C4-2B (cell line): ENCODE results near the gene TMEM51.

Source experiments
- H3K27ac ChIP-seq: fragments of 450-650 bp; 2 replicates; pipeline ENCODE4 v1.5.1; 2017
- ZFX ChIP-seq: fragments of 450-650 bp; IDR thresholded peaks from 2 replicates; pipeline ENCODE4 v1.6.1; 2017
- TF ChIP-seq, protein P1 (sequence below): fragments of 450-650 bp; conservative IDR thresholded peaks from 2 replicates; pipeline ENCODE4 v1.5.1; 2017; ENCODE audit warnings: mild to moderate bottlenecking

The TMEM51 gene

DNA sequence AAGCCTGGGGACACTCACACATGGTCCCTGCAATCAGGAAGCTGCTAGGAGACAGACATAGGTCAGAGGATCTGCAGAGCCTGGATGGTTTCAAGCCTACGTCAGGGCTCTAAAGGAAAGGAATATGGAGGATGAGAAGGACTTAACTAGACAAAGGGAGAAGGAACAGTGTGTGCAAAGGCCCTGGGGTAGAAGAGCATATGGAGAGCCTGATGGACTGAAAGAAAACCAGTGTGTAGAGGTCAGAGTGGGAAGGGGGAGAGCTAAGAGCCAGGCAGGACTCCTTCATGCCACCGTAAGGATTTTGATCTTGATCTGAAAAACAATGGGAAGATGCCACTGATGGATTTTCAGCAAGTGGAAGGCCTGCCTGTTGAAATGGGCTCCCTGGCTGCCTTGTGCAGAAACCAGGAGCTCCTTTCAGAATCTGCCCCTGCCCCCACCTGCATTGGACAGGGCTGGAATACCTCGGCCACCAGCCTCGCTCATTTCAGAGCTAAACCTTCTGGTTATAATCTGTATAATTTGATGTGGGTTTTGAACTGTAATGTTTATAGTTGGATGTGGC, 102.1 kb downstream of the TMEM51 start:
- H3K27ac ChIP-seq = no peak overlapping the region
- TF ChIP-seq ZFX = no peak
- TF ChIP-seq, protein P1, sequence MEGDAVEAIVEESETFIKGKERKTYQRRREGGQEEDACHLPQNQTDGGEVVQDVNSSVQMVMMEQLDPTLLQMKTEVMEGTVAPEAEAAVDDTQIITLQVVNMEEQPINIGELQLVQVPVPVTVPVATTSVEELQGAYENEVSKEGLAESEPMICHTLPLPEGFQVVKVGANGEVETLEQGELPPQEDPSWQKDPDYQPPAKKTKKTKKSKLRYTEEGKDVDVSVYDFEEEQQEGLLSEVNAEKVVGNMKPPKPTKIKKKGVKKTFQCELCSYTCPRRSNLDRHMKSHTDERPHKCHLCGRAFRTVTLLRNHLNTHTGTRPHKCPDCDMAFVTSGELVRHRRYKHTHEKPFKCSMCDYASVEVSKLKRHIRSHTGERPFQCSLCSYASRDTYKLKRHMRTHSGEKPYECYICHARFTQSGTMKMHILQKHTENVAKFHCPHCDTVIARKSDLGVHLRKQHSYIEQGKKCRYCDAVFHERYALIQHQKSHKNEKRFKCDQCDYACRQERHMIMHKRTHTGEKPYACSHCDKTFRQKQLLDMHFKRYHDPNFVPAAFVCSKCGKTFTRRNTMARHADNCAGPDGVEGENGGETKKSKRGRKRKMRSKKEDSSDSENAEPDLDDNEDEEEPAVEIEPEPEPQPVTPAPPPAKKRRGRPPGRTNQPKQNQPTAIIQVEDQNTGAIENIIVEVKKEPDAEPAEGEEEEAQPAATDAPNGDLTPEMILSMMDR = no peak

DNA sequence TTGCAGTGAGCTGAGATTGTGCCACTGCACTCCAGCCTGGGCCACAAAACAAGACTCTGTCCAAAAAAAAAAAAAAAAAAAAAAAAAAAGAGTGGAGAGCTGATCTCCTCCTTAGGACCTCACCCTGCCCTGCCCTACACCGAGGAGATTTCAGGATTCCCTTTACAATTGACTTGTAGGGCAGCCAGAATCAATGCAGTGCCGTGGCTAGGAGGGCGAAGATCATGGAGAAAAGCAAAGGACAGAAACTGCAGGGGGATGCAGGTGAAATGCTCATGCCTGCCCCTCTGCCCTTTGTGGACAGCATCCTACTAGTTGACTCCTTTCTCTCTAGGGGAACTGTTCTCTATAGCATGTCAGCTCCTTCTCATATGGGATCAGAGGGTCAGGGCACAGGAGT, 103.0 kb downstream of the TMEM51 start:
- no peak overlapping the region for H3K27ac ChIP-seq
- TF ChIP-seq, protein P1 = no peak
- no peak for TF ChIP-seq ZFX

DNA sequence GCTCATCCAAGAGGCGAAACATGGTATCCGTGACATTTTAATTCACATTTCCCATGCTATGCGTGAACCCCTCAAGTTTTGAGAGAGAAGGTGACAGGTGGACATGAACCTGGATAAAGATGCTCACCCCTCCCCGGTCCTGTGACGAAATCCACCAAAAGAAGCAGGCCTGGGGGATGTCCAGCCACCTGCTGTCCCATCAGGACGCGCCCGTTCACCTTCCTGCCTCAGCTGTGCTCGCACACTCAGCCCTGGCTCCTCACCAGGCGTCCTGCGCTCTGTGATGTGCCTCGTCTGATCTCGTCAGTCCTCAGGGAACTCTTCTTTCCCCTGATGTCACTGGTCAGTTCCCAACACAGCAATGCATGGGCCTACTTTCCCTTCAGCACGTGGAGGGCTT, 103.8 kb downstream of the TMEM51 start:
- H3K27ac ChIP-seq = no peak overlapping the region
- TF ChIP-seq, protein P1 = no peak
- TF ChIP-seq ZFX = no peak

DNA sequence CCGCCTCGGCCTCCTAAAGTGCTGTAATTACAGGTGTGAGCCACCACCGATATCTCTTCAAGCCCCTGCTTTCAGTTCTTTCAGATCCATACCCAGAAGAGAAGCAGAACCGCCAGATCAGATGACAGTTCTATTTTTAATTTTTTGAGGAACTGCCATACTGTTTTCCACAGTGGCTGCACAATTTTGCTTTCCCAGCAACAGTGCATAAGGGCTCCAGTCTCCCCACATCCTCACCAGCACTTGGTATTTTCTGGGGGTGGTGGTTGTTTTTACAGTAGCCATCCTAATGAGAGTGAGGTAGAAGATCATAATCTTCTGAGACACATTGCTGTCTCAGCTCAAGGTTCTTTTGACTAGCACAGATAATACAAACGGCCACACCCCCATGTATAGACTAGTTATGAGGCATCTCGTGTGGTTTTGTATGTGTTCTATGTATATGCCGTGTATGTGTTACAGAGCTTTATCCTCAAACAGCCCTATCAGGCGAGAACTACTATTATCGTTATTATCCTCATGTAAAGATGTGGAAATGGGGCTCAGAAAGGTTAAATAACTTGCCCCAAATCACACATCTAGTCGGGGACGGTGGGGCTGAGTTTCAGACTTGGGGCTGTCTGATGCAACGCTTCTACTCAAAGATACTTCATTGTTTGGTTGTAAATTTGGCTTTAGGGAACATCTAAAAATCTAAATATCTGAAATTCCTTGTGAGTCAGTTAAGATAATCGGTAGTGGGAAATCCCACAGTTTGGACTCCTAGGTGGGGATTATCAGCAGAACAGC, 105.5 kb downstream of the TMEM51 start:
- TF ChIP-seq, protein P1 = no peak
- no peak for TF ChIP-seq ZFX
- no peak overlapping the region for H3K27ac ChIP-seq

DNA sequence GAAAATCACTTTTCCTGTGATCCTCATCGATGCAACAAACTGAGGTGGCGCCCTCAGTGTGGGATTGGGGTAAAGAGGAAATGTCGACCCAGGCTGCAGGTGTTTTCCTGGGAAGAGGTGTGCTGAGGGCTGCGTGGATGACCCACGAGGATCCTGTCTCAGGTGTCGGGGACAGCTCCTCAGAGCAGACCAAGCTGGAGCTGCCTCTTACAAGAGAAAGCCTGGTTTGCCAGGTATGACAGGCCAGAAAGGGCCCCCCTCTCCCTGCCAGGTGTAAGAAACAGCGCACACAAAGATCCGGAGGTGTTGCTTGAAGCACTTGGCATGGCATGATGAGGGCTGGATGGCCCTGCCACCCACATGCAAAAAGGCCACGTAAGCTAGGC, 106.1 kb downstream of the TMEM51 start:
- no peak for TF ChIP-seq ZFX
- TF ChIP-seq, protein P1 = no peak
- no peak overlapping the region for H3K27ac ChIP-seq

DNA sequence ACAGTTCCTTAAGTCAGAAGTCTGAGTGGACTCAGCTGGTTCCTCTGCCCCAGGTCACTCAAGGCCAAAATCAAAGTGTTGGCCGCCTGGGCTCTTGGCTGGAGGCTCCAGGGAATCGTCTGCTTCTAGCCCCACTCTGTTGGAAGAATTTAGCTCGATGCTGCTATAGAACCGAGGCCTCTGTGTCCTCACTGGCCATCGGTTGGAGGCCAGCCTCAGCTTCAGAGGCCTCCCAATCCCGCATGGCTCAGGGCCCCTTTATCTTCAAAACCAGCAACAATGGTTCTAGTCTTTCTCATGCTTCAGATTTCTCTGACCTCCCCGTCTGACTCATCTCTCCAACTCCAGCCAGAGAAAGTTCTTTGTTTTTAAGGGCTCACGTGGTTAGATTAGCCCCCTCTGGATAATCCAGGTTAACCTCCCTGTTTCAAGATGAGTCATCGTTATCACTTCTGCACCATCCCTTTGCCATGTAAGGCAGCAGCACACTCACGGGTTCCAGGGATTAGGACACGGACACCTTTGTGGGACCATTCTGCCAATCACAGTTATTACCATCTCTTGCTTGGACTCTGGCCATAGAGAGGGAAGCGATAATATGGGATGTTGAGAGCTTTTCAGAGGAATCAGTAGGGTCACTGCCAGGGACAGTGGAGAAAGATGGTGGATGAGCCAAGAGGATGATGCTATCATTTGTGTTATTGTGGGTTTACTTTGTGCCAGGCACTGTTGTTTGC, 107.0 kb downstream of the TMEM51 start:
- TF ChIP-seq, protein P1 = no peak
- no peak for TF ChIP-seq ZFX
- H3K27ac ChIP-seq = no peak overlapping the region
